ES-I3 (cell line): Measurements from ENCODE around the gene STOML1.

Experiments
- H3K36me3 ChIP-seq: 2 replicates; pipeline ENCODE4 v1.6.1; 2013; ENCODE audit warnings: mild to moderate bottlenecking, low read length, control low read depth, moderate library complexity; ENCODE audit not compliant: insufficient read depth
- H3K4me1 ChIP-seq: 2 replicates; pipeline ENCODE4 v1.6.1; 2013; ENCODE audit warnings: mild to moderate bottlenecking, control low read depth, low read length; ENCODE audit not compliant: insufficient read depth
- H3K9ac ChIP-seq: 2 replicates; pipeline ENCODE4 v1.6.1; 2013; ENCODE audit warnings: low read depth, mild to moderate bottlenecking, low read length, moderate library complexity
- H3K9me3 ChIP-seq: 2 replicates; pipeline ENCODE4 v1.6.1; 2013; ENCODE audit warnings: mild to moderate bottlenecking, low read length, moderate library complexity; ENCODE audit not compliant: control insufficient read depth, insufficient read depth

Gene STOML1

GRCh38 chr15:73934281-73934680 is 57.8 kb downstream of the STOML1 start:
- Histone ChIP-seq H3K9me3 (no peaks in the 10 kb centered on the region), H3K4me1 (peaks cover 12% of the 10 kb centered on the region), H3K36me3 (no peaks in the 10 kb centered on the region), H3K9ac (no peak overlapping the region)

GRCh38 chr15:73932381-73933191 is 59.5 kb downstream of the STOML1 start:
- peaks cover 12% of the 10 kb centered on the region for H3K4me1 ChIP-seq
- H3K36me3 ChIP-seq, result no peaks in the 10 kb centered on the region
- H3K9ac ChIP-seq, result no peak overlapping the region
- H3K9me3 ChIP-seq, result no peaks in the 10 kb centered on the region

- Histone ChIP-seq H3K4me1 (peaks cover 9% of the 10 kb centered on the region), H3K9me3 (no peaks in the 10 kb centered on the region), H3K36me3 (no peaks in the 10 kb centered on the region), H3K9ac (no peak overlapping the region)
Observed at GRCh38 chr15:73931441-73931840, 60.7 kb downstream of the STOML1 start.

GRCh38 chr15:73930790-73931281 is 61.3 kb downstream of the STOML1 start:
- Histone ChIP-seq H3K9me3 (no peaks in the 10 kb centered on the region), H3K4me1 (peaks cover 11% of the 10 kb centered on the region), H3K36me3 (no peaks in the 10 kb centered on the region), H3K9ac (no peak overlapping the region)

GRCh38 chr15:73930371-73930770 is 61.7 kb downstream of the STOML1 start:
- peaks cover 12% of the 10 kb centered on the region for H3K4me1 ChIP-seq
- no peaks in the 10 kb centered on the region for H3K9me3 ChIP-seq
- H3K9ac ChIP-seq, result no peak overlapping the region
- no peaks in the 10 kb centered on the region for H3K36me3 ChIP-seq

- H3K36me3 ChIP-seq, result no peaks in the 10 kb centered on the region
- peaks cover 19% of the 10 kb centered on the region for H3K4me1 ChIP-seq
- H3K9ac ChIP-seq, result no peak overlapping the region
- H3K9me3 ChIP-seq, result no peaks in the 10 kb centered on the region
Observed at GRCh38 chr15:73928971-73929627, 63.0 kb downstream of the STOML1 start.
